CD4-positive, alpha-beta T cell treated with Interferon gamma for 1 hour (primary cell): ENCODE data around the gene NBPF3.
A peak's percentile ranks its signal among the peaks of the same experiment; 100 is the strongest.
"Not testable (repeated sequence)": the region's sequence is repeated elsewhere in the genome, so short reads cannot be mapped to it uniquely, and the experiment has no call there.

ENCODE experiments used
- DNase-seq: peaks from one replicate; pipeline ENCODE4 v3.0.0-alpha.2; 2020

NBPF3 gene, protein sequence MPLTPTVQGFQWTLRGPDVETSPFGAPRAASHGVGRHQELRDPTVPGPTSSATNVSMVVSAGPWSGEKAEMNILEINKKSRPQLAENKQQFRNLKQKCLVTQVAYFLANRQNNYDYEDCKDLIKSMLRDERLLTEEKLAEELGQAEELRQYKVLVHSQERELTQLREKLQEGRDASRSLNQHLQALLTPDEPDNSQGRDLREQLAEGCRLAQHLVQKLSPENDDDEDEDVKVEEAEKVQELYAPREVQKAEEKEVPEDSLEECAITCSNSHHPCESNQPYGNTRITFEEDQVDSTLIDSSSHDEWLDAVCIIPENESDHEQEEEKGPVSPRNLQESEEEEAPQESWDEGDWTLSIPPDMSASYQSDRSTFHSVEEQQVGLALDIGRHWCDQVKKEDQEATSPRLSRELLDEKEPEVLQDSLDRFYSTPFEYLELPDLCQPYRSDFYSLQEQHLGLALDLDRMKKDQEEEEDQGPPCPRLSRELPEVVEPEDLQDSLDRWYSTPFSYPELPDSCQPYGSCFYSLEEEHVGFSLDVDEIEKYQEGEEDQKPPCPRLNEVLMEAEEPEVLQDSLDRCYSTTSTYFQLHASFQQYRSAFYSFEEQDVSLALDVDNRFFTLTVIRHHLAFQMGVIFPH

DNA sequence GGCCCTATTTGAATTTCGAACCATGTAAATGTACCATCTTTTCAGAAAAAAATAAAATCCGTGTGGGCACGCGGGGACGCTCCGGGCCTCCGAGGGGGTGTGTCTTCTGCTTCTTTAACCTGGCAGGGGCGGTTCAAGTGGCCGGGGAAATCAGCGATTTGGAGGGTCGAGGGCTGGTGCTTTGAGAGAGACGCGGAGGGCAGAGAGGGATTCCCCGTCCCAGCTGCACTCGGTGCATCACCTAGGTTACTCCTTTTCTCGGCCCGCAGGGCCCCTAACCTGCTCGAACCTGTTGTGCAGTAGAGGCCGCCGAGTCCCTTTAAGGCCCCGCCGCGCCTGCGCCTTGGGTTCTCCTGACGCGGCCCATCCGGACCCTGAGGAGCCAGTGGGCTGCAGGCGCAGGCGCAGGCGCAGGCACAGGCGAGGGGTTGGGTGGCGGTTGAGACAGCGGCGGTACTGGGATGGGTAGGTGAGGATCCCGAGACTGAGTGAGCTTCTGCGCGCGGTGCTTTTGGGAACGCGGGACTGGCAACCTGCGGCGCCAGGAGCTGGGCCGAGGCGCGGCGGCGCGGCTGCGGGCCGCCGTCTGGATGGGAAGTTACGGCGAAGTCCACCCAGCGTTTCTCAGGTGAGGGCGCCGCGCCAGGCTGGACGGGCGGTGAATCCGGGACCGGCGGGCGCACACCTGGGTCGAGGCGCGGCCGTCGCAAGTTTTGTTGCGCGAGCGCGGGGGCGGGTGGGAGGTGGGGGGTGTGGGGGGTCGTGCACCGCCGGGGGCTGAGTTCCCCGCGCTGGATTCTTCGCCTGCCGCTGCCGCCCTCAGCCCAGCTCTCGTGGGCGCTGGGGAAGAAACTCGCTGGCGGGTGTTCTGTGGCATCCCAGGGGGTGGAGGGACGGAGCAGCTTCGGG, at the start of gene NBPF3:
TSS of gene NBPF3 (plus strand) at position 417 of the 909 bp plus-strand sequence. CDS start 4,950 bp downstream, outside the sequence.
- peak; percentile 91 for DNase-seq

DNA sequence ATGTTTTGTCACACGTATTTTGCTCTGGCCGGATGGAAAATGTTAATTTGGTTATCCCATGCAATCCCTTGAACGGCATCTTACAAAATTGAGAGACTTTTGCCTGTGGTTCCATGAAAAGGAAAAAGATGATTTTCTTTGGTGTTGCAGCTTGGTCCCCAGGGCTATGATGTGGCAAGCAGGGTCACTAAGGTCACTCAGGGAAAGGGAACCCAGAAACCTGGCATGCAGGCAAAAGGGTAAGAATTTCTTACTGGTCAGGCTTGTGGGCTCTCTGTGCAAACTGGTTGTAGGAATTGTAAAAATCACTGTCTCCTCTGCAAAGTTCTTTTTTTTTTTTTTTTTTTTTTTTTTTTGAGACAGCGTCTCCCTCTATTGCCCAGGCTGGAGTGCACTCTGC, 48.4 kb upstream of the NBPF3 start:
- no peak for DNase-seq

DNA sequence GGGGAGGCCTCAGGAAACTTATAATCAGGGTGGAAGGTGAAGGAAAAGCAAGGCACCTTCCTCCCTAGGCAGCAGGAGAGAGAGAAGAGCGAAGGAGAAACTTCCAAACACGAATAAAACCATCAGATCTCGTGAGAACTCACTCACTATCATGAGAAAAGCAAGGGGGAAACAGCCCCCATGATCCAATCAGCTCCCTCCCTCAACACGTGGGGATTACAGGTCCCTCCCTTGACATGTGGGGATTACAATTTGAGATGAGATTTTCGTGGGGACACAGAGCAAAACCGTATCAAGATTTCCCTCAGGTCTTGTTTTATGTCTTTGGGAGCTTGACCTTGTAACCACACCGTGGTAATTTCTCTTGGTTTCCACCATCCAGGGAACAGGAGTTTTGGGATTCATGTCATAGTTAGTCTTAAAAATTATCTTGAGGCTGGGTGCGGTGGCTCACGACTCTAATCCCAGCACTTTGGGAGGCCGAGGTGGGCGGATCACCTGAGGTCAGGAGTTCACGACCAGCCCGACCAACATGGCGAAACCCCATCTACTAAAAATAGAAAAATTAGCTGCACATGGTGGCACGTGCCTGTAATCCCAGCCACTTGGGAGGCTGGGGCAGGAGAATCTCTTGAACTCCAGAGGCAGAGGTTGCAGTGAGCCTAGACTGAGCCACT, 47.2 kb upstream of the NBPF3 start:
- DNase-seq, result no peak

DNA sequence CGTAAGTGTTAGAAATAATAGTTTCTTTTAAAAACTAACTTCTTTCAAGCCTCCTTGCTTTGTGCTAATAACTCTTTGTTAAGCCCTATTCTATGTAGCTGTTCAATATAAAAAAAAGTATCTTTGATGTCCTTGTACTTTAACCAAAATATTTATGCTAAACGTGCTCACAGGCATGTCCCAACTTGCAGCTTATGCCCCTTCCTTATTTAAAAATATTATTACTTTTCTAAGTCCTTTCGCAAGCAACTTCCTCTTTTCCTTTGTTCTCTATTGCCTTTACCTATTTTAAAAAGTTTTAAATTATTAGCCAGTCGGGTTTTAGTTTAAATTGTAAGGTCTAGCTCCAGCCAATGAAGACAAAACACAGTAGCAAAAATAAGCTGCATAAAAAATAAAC, 43.4 kb upstream of the NBPF3 start:
- DNase-seq, result no peak

DNA sequence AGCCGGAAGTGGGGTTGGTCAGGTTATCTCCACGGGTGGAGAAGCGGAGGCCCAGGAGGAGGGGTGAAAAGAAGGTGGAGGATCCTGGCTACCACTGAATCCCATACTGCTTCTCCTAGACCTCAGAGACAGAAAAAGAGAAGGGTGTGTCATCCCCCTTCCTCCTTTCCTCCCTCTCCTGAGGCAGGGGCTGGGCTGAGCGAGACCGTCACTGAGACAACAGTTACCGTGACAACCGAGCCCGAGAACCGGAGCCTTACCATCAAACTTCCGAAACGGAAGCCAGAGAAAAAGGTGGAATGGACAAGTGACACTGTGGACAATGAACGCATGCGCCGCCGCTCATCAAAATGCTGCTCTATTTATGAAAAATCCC, 42.1 kb upstream of the NBPF3 start:
- peak; percentile 7 for DNase-seq

DNA sequence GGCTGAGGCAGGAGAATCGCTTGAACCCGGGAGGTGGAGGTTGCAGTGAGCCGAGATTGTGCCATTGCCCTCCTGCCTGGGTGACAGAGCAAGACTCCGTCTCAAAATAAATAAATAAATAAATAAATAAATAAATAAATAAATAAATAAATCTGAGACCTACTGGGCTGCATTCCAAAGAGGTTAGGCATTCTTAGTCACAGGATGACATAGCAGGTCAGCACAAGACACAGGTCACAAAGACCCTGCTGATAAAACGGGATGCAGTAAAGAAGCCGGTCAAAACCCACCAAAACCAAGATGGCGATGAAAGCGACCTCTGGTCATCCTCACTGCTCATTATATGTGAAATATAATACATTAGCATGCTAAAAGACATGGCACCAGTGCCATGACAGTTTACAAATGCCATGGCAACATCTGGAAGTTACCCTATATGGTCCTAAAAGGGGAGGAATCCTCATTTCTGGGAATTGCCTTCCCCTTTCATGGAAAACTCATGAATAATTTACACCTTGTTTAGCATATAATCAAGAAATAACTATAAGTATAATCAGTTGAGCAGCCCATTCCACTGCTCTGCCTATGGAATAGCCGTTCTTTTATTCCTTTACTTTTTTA, 38.1 kb upstream of the NBPF3 start:
- not testable (repeated sequence) for DNase-seq

DNA sequence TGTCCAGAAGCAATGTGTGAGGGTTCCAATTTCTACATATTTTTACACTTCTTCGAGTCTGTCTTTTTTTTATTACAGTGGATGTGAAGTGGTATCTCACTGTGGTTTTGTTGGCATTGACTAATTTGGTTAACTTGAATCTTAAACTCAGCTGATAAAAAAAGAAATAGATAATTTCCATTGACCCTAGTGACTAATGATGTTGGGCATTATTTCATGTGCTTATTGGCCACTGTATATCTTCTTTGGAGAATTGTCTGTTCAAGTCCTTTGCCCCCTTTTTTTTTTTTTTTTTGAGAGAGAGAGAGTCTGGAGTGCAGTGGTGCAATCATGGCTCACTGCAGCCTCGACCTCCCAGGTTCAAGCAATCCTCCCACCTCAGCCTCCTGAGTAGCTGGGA, 33.3 kb upstream of the NBPF3 start:
- DNase-seq, result no peak

DNA sequence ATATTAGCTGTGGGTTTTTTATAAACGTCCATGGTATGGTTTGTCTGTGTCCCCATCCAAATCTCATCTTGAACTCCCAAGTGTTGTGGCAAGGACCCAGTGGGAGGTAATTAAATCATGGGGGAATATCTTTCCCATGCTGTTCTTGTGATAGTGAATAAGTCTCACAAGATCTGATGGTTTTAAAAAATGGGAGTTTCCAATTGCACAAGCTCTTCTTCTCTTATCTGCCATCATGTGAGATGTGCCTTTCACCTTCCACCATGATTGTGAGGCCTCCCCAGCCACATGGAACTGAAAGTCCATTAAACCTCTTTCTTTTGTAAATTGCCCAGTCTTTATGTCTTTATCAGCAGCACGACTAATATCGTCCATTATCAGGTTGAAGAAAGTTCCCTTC, 30.0 kb upstream of the NBPF3 start:
- DNase-seq, result not testable (repeated sequence)

DNA sequence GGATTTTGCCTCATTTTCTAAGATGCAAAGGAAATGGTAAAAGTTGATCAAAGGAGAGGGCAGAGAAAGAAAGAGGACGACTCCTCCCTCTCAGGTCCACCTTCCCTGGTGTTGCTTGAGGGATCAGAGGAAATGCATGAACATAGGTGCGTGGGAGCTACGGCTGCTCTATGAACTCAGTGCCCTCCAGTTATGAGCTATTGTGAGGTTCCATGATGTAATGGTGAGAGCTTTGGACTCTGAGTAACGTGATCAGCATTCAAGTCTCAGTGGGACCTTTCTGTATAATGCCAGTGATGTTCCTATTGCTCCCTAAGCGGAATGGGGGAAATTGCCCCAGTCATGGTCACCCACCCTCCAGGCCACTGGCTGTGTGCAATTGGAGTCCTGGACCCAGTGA, 25.9 kb upstream of the NBPF3 start:
- no peak for DNase-seq

DNA sequence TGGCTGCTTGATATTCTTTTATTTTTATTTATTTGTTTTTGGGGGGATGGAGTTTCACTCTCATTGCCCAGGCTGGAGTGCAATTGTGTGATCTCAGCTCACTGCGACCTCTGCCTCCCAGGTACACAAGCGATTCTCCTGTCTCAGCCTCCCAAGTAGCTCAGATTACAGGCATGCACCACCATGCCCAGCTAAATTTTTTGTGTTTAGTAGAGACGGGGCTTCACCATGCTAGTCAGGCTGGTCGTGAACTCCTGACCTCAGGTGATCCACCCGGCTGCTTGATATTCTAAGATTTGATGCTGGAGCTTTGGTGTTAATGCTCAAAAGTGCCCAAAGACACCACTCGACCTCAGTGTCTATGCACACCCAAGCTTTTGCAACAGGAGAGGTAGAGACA, 19.6 kb upstream of the NBPF3 start:
- DNase-seq, result not testable (repeated sequence)

DNA sequence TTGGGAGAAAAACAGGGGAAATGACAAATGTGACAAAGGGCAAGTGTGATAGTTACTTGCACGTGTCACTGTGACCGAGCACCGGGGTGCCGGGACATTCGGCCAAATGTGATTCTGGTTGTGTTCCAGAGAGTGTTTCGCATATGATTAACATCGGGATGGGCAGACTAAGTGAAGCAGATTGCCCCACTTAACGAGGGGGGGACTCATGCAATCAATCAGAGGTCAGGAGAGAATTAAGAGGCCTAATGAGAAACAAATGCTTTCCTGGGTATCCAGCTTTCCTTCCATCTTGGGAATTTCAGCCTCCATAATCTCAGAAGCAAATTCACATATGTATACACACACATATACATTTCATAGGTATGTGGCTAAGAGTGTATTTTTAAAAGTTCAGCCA, 18.6 kb upstream of the NBPF3 start:
- DNase-seq, result not testable (repeated sequence)

DNA sequence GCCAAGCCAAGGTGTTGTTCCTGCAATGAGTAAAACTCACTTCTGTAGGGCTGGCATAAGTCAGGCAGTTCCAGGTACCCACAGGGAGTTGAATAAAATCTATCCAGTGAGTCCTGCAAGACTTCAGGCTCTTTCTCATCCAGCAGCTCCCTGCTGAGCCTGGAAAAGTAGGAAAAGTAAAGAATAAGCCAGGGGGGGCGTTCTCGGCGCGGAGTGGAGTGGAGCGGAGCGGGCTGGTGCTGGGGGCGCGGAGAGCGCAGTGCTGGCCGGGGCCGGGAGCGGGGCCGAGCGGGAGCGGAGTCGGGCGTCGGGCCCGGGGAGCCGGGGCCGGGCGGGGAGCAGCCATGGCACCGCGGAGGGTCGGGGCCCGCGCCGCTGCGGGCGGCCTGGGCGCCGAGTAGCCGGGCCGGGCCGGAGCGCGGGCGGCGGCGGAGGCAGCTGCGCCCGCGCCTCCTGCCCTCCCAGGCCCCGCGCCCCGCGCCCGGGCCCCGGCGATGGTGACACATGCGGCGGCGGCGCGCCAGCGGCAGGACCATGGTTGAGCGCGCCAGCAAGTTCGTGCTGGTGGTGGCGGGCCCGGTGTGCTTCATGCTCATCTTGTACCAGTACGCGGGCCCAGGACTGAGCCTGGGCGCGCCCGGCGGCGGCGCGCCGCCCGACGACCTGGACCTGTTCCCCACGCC, 12.0 kb upstream of the NBPF3 start:
- not testable (repeated sequence) for DNase-seq

DNA sequence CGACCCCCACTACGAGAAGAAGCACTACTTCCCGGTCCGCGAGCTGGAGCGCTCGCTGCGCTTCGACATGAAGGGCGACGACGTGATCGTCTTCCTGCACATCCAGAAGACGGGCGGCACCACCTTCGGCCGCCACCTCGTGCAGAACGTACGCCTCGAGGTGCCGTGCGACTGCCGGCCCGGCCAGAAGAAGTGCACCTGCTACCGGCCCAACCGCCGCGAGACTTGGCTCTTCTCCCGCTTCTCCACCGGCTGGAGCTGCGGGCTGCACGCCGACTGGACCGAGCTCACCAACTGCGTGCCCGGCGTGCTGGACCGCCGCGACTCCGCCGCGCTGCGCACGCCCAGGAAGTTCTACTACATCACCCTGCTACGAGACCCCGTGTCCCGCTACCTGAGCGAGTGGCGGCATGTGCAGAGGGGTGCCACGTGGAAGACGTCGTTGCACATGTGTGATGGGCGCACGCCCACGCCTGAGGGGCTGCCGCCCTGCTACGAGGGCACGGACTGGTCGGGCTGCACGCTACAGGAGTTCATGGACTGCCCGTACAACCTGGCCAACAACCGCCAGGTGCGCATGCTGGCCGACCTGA, 11.4 kb upstream of the NBPF3 start:
- not testable (repeated sequence) for DNase-seq

DNA sequence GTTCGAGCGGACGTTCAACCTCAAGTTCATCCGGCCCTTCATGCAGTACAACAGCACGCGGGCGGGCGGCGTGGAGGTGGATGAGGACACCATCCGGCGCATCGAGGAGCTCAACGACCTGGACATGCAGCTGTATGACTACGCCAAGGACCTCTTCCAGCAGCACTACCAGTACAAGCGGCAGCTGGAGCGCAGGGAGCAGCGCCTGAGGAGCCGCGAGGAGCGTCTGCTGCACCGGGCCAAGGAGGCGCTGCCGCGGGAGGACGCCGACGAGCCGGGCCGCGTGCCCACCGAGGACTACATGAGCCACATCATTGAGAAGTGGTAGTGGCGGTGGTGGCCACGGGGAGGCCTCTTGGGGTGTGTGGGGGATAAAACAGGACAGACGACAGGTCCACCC, 10.7 kb upstream of the NBPF3 start:
- DNase-seq, result not testable (repeated sequence)

DNA sequence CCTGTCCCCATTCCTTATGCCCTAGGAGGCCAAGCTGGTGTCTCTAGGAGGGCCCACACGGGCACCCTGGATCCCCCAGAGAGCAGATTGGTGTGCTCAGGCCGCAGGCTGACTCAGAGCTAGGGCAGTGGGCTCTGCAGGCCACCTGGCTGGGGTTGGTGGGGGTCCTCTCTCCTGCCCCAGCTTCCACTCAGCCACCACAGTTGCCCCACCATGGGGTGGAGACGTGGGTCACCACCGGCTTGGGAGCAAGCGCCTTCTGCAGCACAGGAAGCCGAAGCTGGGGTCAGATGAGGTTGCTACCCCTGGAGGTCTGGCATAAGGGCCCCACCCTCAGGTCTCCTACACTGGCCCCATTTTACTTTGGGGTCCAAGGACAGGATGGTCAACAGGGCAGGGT, 9.1 kb upstream of the NBPF3 start:
- not testable (repeated sequence) for DNase-seq

DNA sequence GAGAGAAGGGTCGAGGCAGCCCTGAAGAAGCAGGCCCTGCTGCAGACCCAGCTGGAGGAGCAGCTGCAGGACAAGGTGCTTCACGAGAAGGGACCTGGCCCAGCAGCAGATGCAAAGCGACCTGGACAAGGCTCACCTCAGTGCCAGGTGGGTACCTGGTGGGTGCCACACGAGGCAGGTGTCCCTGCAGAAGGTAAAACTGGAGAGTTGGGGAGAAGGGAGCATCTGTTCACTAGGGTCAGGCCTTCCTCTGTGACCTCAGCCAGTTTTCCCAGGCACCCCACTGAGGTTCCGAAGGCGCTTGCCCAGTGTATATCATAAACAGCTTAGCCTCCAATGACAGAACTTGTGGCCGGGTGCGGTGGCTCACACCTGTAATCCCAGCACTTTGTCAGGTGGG, 5.5 kb upstream of the NBPF3 start:
- DNase-seq, result no peak

DNA sequence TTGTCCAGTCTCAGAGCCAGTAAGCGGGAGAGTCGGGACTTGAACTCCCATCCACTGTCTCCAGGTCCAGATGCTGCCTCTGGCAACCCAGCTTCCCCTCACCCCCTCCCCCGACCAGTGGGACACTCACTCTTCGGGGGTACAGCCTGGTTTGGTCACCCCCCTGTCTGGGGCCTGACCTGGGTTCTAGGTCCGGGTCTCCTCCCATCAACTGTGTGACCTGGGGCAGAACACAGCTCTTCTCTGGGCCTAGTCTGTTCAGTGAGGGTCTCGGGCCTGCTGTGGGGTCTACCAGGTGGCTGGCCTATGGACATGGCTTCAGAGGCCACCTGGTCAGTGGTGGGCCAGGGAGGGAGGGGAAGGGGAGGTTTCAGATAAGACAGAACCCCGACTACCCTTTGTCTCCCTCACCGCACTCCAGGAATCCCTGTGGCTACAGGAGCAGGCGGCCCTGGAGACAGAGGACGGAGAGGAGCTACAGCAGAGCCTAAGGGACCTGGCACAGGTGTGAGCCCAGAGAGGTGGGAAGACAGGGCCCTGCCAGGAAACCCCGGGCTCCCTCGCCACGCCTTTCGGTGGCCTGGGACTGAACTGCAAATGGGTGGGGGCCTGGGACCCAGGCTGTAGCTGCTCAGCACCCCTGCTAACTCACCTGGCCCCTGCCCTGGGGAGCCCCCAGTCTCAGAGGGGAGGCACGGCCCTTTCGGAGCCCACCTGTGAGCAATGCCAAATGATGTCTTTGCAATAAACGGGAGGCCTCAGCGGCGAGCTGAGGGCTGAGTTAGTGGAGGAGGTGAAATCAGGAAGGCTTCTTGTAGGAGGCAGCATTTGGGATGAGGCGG, 4.1 kb upstream of the NBPF3 start:
- no peak for DNase-seq

DNA sequence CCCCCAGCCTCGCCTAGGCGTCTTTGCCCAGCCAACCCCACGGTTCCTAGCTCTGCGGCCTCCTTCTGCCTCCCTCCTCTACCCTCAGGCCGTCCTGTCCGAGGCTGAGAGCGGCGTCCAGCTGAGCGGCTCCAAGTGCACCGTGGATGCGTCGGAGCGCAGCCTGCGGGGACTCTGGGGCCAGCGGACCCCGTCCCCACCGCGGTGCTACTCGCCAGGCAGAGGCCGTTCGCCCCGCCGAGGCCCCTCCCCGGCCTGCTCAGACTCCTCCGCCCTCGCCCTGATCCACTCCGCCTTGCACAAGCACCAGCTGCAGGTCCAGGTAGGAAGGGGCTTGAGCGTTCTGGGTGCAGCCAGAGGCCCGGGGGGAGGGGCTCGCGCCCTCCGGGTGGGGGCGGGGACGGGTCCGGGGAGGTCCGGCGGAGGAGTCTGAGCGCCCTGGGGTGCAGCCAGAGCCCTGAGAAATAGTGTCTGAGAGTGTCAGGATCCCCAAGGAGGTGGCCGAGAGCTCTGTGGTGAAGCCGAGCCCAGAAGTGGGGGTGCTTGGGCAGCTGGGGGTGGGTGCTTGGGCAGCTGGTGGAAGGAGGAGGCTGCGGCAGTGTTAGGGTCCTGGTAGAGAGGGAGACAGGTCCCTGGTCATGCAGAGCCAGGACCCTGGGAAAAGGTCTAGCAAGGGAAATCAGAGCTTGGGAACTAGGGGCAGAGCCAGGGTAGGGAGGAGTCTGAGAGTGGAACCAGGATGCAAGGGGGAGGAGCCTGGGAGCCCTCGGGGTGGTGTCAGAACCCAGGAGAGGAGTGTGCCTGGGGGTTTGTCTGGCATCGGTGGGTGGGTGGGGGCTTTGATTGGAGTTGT, 3.2 kb upstream of the NBPF3 start:
- DNase-seq, result no peak

DNA sequence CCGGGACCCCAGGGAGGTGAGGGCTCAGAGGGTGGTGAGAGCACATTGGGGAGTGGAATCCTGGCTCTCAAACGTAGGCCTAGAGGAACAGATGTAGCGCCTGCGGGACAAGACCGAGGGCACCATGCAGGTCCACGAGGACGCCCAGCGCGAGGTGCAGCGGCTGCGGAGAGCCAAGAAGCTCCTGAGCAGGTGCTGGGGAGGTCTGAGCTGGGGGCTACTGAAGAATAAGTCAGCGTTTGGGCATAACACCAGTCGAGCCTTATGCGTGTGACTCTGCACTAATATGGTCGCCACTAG, 2.6 kb upstream of the NBPF3 start:
- no peak for DNase-seq
